HG02852 (cell line): ENCODE results near the gene GNAZ.

ENCODE experiments used
- ATAC-seq: cut with Tn5 transposase; IDR thresholded peaks from one replicate; pipeline ENCODE4 v1.9.1; 2021; ENCODE audit warnings: mild to moderate bottlenecking, moderate library complexity; ENCODE audit not compliant: unreplicated experiment

The GNAZ gene

GRCh38 chr22:23117891-23118646, 47.8 kb downstream of the GNAZ start:
- no peak for ATAC-seq

GRCh38 chr22:23118647-23119493, 48.6 kb downstream of the GNAZ start:
- no peak for ATAC-seq

GRCh38 chr22:23119494-23120414, 49.4 kb downstream of the GNAZ start:
- no peak for ATAC-seq

GRCh38 chr22:23120415-23120899, 50.1 kb downstream of the GNAZ start:
- ATAC-seq = no peak

- ATAC-seq = no peak
Measured at GRCh38 chr22:23121000-23121421, 50.7 kb downstream of the GNAZ start.

GRCh38 chr22:23121424-23121823, 51.1 kb downstream of the GNAZ start:
- no peak for ATAC-seq

- ATAC-seq = no peak
Measured at GRCh38 chr22:23122216-23122957, 52.1 kb downstream of the GNAZ start.

- no peak for ATAC-seq
Measured at GRCh38 chr22:23122992-23123803, 52.9 kb downstream of the GNAZ start.

GRCh38 chr22:23123804-23124254, 53.5 kb downstream of the GNAZ start:
- ATAC-seq = no peak

GRCh38 chr22:23124611-23125511, 54.5 kb downstream of the GNAZ start:
- no peak for ATAC-seq

- ATAC-seq = no peak
Measured at GRCh38 chr22:23125512-23126103, 55.3 kb downstream of the GNAZ start.

- ATAC-seq = no peak
Measured at GRCh38 chr22:23126165-23127054, 56.1 kb downstream of the GNAZ start.

GRCh38 chr22:23127055-23127756, 56.9 kb downstream of the GNAZ start:
- ATAC-seq = no peak

- no peak for ATAC-seq
Measured at GRCh38 chr22:23127788-23128187, 57.5 kb downstream of the GNAZ start.

- ATAC-seq = no peak
Measured at GRCh38 chr22:23128269-23129108, 58.2 kb downstream of the GNAZ start.
